Hematopoietic multipotent progenitor cell treated with erythropoietin and hydrocortisone succinate and interleukin-3 and kit ligand, for 15 days (in vitro differentiated cells): ENCODE data around the gene GPALPP1.
"Not testable (repeated sequence)": the region's sequence is repeated elsewhere in the genome, so short reads cannot be mapped to it uniquely, and the experiment has no call there.

Experiments used
- DNase-seq: peaks from one replicate; pipeline ENCODE4 v3.0.0-alpha.2; 2015; ENCODE audit warnings: low spot score

Gene GPALPP1

DNA sequence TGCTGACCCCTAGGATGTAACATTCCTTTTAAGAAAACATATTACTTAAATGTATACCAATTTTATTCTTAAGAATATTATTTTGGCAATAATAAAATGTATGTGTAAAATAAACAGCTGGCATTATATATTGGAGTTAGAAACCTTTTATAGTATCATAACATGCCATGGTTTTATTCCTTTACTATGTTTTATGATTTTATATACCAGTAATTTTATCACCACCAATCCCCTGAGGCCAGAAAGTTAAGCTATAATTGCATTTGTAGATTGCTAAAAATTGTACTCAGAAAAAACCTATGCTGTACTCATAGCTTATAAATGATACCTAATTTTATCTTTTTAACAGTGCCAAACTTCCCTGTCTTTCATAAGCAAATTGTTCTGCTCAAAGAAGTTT, 17.9 kb downstream of the GPALPP1 start:
- no peak for DNase-seq

DNA sequence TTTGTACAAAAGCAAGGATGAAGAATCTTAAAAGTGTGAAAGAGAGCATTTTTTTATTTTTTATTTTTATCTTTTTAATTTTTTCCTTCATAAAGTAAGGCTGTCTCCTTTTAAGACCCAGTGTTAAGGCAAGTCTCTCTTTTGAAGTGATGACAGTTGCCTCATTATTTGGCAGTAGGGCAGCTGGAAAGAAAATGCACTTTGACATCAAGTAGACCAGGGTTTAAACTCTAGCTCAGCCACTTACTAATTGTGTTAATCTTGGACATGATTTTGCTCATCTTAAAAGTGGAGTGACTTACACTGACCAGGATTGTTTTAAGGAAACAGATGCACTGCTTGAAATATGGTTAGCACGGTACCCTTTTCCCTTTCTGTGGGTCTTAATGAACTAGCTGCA, 18.5 kb downstream of the GPALPP1 start:
- DNase-seq, result no peak

DNA sequence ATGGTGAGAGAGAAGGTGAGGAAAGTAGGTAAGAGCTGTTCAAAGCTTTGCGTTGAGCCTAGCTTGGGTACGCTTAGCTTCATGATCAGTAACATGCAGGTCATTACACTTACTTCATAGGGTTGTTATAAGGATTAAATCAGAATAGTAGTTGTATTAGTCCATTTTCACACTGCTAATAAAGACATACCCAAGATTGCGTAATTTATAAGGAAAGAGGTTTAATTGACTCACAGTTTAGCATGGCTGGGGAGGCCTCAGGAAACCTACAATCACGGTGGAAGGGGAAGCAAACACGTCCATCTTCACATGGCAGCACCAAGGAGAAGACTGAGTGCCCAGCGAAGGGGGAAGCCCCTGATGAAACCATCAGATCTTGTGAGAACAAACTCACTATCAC, 21.9 kb downstream of the GPALPP1 start:
- DNase-seq, result no peak

DNA sequence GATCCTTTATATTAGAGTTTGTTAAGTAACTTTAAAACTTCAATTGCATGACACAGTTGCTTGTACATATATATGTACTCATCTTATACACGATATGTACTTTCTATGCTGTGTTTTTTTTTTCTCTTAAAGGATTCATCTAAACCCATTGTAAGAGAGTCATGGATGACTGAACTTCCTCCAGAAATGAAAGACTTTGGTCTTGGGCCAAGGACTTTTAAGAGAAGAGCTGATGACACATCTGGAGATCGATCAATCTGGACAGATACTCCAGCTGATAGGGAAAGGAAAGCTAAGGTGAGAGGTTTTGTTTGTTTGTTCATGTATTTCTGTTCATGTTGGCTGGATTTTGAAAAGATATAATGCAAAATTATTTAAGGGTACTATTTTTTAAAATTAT, 26.0 kb downstream of the GPALPP1 start:
- DNase-seq, result no peak

DNA sequence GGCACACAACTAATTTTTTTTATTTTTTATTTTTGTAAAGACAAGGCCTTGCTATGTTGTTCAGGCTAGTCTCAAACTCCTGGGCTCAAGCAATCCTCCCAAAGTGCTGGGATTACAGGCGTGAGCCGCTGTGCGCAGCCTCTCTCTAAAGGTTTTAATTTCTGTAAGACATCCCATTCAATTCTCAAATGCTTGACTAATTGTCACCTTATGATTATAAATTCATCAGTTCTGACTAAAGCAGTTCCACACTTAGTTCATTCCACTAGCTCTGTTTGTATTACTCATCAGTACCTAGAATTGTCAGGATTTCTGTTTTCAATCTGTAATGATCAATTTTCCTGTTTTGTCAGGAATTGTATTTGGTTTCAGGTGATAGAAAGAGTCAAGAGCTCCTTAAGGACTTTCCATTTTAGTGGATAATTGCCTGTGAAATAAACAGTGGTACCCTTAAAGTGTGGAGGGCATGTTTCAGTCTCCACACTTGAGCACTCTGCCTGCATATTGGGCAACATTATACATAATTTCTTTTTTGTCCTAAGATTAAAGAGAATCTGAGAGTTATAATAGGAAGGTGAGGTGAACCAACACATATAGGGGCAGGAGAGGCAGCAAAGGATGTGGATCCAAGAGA, 27.6 kb downstream of the GPALPP1 start:
- no peak for DNase-seq

DNA sequence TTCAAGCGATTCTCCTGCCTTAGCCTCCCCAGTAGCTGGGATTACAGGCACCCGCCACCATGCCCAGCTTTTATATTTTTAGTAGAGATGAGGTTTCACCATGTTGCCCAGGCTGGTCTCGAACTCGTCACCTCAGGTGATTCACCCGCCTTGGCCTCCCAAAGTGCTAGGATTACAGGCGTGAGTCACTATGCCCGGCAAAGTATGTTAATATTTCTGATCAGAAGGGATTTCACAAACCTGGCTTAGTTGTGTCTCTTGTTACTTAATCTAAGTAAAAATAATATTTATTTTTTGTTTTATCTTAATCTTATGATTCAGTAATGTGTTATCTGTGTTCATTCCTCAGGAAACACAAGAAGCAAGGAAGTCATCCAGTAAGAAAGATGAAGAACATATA, 30.6 kb downstream of the GPALPP1 start:
- DNase-seq, result not testable (repeated sequence)

DNA sequence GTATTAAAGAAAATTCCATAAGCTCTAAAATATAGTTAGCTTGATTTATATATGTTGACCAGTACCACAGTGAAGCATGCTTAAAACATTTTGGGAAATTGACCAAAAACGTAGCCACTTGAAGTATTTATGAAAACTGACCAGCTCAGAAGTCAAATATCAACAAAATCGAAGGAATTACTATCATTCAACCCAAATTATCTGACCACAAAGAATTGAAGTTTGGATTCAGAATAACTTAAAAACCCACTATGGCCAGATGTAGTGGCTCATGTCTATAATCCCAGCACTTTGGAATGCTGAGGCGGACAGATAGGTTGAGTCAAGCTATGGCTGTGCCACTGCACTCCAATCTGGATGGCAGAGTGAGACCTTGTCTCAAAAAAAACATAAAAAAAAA, 31.9 kb downstream of the GPALPP1 start:
- DNase-seq, result no peak

DNA sequence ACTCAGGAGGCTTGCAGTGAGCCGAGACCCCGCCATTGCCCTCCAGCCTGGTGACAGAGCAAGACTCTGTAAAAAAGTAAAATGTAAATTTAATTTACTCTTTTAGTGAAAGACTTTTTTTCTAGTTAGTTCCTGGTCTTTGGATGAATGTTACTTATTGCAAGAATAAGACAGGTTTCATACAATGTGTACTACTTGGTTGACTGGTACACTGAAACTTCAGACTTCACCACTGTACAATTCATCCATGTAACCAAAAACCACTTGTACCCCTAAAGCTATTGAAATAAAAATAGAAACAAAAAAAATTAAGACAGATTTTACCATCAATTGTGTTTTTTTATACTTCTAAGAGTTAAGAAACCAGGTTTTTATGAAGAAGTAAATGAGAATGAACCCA, 35.5 kb downstream of the GPALPP1 start:
- no peak for DNase-seq

DNA sequence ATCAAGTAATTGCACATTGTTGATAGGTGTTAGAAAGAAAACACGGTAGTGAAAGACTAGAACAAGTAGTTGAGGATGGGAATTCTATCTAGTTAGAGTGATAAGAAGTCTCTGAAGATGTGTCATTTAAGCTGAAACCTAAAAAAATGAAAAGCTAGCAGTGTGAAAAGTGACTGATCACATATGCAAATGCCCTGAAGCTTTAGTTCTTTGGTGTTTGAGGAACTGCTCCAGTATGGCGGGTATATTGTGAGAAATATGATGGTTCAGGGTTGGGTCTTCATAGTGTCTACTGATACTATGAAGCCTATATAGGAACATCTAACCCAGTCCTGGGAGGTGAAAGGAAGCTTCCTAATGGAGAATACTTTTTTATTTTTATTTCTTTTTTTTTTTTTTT, 45.0 kb downstream of the GPALPP1 start:
- no peak for DNase-seq

DNA sequence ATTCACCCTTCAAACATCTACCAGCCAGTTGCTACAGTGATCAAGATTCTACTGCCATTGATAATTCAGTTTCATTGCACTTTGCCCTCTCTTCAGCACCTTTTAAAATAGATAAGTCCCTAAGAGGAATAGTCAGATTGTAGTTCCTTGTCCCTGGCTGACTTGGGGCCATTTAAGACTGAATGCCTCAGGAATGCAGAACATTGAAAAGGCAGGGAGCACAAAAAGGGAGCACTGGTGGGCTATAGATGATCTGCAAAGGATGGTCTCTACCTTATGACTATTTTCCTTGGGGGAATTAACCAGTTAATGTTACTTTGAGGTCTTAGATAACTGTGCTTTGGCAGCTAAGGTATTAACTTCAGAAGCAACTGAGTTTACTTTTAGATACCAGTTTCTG, 46.9 kb downstream of the GPALPP1 start:
- DNase-seq, result no peak

DNA sequence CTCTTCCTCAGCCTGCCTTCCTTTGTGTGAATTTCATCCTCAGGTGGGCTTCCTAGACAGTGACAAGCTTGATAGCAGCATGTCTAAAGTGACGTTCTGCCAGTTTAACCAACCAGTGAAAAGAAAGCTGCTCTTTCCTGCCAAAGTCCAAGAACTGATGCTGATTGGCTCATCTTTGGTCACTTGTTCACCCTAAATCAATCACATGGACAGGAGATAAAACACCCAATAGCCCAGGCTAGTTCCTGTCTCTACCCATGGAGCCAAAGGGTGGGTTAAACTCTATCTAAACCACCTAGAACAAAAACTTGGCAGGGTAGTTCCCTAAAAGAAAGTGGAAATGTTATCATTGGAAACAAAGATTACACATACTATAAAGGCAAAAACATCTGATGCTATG, 50.8 kb downstream of the GPALPP1 start:
- no peak for DNase-seq

DNA sequence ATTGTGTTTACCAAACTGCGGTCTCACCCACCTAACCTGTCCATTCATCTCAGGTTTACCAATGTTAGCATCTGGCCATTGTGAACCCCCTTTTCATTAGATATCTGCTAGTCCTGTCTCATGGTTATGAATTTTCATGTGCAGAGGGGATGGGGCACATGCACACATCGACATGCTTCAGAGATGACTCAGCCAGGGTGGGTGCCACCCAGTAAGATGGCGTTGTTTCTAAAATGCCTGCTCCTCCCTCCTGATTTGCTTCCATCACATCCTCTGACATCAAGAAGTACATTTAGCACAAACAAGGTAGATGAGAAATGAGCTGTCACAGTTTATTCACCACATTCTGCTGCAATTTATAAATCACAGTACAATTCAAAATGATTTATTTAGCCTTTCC, 51.3 kb downstream of the GPALPP1 start:
- no peak for DNase-seq

DNA sequence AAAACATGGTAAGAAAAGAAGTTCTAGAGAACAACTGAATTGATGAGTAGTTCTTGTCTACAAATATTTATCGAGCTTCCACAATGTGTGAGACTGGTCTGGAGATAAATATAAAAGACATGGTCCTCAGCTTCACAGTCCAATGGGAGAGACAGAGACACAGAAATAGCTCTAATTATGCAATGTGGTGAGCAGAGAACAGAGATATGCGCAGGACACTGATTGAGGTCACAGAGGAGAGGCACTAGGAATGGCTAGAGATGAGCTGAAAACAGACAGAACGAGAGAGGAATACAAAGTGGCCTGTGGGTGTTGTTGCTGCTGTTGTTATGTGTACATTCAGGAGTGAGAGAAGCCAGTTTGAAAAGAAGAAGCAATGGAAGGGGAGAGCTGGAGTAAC, 53.2 kb downstream of the GPALPP1 start:
- no peak for DNase-seq

DNA sequence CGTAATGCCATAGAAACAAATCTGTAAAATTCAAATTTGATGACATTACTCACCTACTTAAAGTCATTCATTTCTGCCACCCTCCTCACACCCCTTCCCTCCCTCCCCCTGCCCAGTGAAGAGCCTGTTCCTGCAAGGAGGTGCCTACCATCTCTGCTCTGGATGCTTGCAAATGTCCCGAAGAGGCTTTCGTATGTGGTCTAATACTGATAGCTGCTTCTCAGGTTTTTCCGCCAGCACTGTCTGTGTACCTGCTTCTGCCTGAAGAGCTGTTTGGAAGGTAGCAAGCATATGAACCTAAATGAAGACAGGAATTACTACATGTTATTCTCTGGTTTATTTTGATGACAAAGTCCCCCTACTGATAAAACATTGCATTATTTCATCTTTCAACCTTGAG, 57.1 kb downstream of the GPALPP1 start:
- DNase-seq, result no peak

DNA sequence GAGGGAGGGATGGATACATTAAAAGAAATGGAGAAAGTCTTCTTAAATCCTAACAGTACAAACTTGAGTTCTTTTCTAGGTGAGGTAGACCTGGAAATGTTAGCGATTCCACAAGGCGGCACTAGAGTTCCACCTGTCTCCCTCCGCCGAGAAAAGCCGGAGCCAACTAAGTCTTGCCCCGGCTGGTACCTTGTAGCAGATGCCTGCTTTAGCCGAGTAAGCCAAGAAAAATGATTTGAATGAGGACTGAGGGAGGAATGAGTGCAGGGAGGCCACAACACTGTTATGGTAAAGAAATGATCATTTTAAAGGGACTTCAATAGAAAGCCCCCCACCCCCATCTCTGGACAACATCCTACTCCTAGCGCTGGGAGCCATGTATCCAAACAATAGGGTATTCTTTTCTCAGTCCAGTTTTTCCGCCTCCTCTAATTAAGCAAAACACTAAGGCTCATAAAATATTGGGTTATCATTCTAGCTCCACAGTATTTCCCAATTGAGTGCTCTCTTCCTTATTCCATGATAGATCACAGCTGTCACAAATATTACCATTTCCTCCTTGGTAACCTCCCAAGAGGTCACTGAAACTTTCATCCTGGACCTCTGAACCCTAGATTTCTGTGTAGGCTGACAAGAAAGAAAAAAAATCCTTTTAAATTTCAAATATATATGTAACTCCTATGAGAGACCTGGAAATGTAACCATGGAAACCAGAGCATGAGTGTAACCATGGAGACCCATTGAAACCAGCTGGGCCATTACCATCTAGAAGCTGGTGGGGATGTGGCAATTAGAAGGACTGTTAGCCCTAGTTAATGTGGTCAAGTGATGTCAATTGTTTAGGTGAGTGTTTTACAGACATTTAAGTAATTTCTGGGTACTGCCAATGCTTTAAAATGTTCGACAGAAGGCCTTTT, 58.3 kb downstream of the GPALPP1 start:
- DNase-seq, result peak; percentile 83

DNA sequence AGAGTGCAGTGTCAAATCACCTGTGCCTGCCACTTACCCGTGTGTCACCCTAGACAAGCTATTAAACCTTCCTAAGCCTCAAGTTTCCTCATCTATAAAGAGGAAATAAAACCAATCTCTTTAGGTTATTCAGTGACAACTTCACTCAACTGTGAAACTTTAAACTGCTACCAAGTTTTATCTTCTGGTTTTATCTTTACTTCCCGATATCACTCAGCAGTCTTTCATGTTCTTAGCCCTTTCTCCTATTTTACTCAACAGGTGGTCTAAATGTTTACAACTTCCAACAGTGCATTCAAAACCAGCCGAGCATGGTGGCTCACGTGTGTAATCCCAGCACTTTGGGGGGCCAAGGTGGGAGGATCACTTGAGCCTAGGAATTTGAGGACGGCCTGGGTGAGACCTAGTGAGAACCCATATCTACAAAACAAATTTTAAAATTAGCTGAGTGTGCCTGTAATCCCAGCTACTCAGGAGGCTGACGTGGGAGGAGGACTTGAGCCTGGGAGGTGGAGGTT, 59.6 kb downstream of the GPALPP1 start:
- DNase-seq, result no peak

DNA sequence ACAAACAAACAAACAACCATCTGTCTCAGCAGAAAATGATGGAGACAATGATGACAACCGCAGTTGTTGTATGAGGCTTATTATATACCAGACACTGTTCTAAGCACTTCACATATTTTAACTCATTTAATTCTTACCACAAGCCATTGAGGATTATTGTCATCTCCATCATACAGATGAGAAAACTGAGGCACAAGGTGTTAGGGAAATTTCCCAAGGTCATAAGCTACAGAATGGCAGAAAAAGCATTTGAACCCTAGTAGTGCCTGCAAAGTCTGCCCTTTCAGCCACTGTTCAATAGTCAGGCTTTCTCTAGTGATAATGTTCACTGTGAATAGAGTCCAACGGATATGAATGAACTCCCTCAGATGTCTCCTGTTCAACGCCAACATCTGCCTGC, 60.1 kb downstream of the GPALPP1 start:
- no peak for DNase-seq

DNA sequence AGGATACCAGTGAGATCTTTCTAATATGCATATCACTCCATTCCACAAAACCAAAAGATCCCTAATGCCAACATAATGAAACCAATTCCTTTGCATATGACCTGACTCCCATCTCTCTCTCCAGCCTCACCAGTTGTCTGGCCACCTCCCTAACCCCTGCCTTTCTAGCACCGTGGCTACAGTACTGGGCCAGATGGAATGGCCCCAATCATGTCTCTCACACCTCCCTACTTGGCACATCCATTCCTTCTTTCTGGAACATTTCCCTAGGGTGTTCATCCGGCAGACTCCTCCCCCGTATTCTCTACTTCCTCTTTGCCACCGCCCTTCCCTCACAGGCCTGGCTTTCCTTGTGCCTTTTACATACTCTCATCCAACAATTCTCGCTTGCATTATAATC, 62.0 kb downstream of the GPALPP1 start:
- DNase-seq, result no peak

DNA sequence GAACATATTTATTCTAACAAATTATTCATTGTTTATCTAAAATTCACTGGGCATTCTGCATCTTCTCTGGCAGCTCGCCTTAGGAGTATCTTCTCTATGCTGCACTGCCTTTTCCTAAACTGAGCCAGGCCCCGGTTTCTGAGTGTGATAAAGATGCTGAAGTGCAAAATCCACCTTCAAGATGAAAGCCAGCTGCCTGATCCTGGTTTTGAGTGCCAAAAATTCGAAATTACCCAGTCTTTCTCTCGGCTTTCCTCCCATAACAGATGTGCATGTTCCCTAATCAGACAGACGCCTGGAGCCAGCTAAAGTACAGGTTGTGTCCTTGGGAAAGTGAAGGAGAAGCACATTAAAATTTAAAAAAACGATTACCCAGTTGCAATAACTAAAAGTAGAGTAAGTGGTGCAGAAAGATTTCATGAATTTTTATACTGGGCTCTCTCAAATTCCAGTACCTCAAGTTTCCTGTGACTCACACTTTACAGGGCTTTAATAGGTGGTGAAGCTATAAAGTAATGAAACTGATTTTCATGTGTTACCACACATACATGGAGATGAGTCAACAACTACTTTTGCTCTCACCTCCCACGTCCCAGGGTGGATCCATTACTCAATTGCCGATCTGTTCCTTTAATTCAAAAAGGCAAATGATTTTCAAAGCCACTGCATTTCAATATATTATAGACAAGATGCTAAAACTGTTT, 66.0 kb downstream of the GPALPP1 start:
- no peak for DNase-seq

DNA sequence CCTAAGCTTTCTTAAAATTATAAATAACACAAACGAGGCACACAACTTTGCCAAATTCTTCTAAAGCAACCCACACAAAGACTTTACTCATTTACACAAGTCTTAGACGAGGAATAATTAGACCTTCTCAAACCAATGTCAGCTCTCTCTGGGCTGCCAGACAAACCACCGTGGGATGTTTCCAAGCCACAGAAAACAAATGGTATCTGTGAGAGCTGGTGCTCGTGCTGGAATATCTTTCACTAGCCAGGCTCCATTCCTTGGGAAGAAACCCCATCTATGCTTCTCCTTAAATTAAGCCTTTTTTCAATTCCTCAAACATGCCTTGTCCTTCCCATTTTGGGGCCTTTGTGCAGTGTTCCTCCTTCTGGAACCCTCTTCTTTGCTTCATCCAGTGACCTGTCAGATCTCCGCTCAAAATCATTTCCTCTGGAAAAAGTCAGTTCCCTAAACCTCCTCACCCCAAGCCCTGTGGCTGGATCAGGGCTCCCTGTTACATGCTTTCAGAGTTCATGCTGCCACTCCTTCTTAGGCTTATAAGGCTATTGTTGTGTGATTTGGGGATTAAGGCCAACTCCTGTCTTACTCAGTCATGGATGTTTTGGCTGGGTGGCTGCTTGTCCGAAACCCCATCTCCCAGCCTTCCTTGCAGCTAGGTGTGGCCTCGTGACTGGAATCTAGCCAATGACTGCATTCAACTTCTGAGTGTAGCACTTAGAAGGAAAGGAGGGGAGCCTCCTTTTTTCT, 66.7 kb downstream of the GPALPP1 start:
- DNase-seq, result no peak

DNA sequence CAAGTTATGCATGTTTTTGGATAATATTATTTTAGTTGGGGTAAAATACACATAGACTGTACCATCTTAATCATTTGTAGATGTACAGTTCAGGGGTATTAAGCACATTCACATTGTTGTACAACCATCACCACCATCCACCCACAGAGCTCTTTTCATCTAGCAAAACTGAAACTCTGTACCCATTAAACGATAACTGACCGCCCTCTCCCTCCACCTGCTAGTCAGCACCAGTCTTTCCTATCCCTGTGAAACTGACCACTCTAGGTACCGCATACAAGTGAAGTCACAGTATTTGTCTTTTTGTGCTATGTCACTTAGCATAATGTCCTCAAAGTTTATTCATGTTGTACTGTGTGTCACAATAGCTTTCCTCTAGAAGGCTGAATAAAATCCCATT, 70.7 kb downstream of the GPALPP1 start:
- no peak for DNase-seq

DNA sequence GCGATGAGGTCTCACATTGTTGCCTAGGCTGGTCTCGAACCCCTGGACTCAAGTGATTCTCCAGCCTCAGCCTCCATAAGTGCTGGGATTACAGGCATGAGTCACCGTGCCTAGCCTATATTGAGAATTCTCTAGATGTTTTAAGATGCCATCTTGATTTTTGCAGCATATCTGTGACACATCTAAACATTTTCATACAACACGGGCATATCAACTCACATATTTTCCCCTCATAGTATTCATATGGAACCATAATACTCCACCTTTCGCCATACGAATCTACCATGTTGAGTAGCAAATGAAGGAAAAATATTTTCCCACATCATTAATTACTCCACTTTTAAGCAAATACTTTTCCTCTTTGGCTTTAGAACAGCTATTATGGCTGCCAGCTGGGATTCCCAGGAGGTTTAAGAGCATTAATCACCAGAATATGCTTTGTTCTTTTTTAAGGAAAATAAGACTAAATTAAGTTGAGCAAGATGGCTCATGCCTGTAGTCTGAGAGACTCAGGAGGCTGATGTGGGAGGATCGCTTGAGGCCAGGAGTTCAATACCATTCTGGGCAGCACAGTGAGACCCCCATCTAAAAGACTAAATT, 74.0 kb downstream of the GPALPP1 start:
- DNase-seq, result no peak
